Measurements from ENCODE around the gene HOXA9. TPM values are rescaled to one million over a fixed set of nuclear protein-coding genes. Genes with fewer than 3 reads are reported as not detected.

The HOXA9 gene
- total and polyA plus RNA-seq, 2 of the 8 experiments (the other 6 are each of a cell fraction or from before 2014, with no cell fraction given): not detected

GRCh38 chr7:27132214-27132613 is 33.1 kb downstream of the HOXA9 start:
- H2BK5ac ChIP-seq (ENCODE audit: low read depth, low read length): no peak overlapping the region
- FAIRE-seq: no peak
- no peak overlapping the region for H4K5ac ChIP-seq (ENCODE audit: insufficient read length, low read depth, low read length)
- H4K20me1 ChIP-seq (replicated peaks in 1 of 2; ENCODE audit: control insufficient read depth in 1 of 2, insufficient read depth in 2 of 2, low read length in 2 of 2): peaks cover 14 to 30% of the 10 kb centered on the region in 2 experiments
- no peak overlapping the region for H2AFZ ChIP-seq (ENCODE audit: low read length)
- H2BK20ac ChIP-seq (ENCODE audit: low read length): no peak overlapping the region
- CTCF ChIA-PET (ENCODE audit: partially characterized antibody): interaction anchor here (1.0 to 2.7 kb wide), 8 partner anchors 9 to 451 kb away, joined by 3 to 13 read pairs (median 4); partner anchors contain the start of gene HOXA5
- H4K91ac ChIP-seq (replicated peaks; ENCODE audit: insufficient read length, low read length): no peak overlapping the region
- POLR2A ChIA-PET (ENCODE audit: partially characterized antibody): no interaction called here
- H3K23me2 ChIP-seq (ENCODE audit: low read depth, low read length): peaks cover 4% of the 10 kb centered on the region; the same call in 1 of the 2 replicates
- no peak overlapping the region for H3K4me3 ChIP-seq (ENCODE audit: extremely low read depth in 1 of 4, insufficient read depth in 2 of 4, low read depth in 3 of 4, low read length in 4 of 4)
- H2BK12ac ChIP-seq (ENCODE audit: low read depth, low read length): no peak overlapping the region
- WGBS, 2 experiments (ENCODE audit: extremely low coverage in 1 of 2, insufficient coverage in 1 of 2, insufficient read length in 1 of 2, insufficient replicate concordance in 2 of 2, low coverage in 1 of 2, low lambda C conversion rate in 2 of 2, missing lambda C conversion rate in 1 of 2): 49% methylated on average over 2 of the region's 2 CpGs; no CpG with 5 or more reads in 1 of the 2 experiments
- H2BK15ac ChIP-seq (ENCODE audit: low read length): no peak overlapping the region
- H3K4me2 ChIP-seq (ENCODE audit: insufficient read depth in 1 of 2, low read depth in 2 of 2, low read length in 2 of 2): no peak overlapping the region
- H3K79me2 ChIP-seq (ENCODE audit: control insufficient read depth in 1 of 2, insufficient read depth in 2 of 2, low read length in 2 of 2): no peaks in the 10 kb centered on the region
- H3K9ac ChIP-seq (replicated peaks in 1 of 4; ENCODE audit: extremely low read depth in 1 of 4, low read depth in 3 of 4, low read length in 3 of 4): no peak overlapping the region
- peaks cover 0 to 4% of the 10 kb centered on the region in 2 experiments; a peak in 1 of 4 replicates for H3K9me3 ChIP-seq (ENCODE audit: insufficient read depth in 2 of 2, low read depth in 1 of 2, low read length in 1 of 2)
- no peak overlapping the region for H3K23ac ChIP-seq (ENCODE audit: insufficient read length)
- H3K27ac ChIP-seq (ENCODE audit: low read depth, low read length): no peak overlapping the region
- H3K4ac ChIP-seq (replicated peaks; ENCODE audit: insufficient read length, low read depth, low read length): no peak overlapping the region
- no peak for DNase-seq (ENCODE audit: low read depth in 1 of 2, low spot score in 2 of 2)
- H3K18ac ChIP-seq (ENCODE audit: extremely low read depth, low read length): no peak overlapping the region
- H3K36me3 ChIP-seq (ENCODE audit: control insufficient read depth in 2 of 4, insufficient read depth in 4 of 4, low read length in 3 of 4): peaks cover 0 to 16% (median 0%) of the 10 kb centered on the region in 4 experiments; a peak in 2 of 8 replicates
- H3K27me3 ChIP-seq (replicated peaks in 1 of 4; ENCODE audit: control insufficient read depth in 3 of 4, extremely low read depth in 1 of 4, insufficient read depth in 3 of 4, low read length in 3 of 4): peaks cover 97 to 100% (median 100%) of the 10 kb centered on the region in 4 experiments
- no peak overlapping the region for H2BK120ac ChIP-seq (replicated peaks; ENCODE audit: low read depth, low read length)
- no peak overlapping the region for H3K56ac ChIP-seq (replicated peaks; ENCODE audit: insufficient read length, low read depth, low read length)
- H4K8ac ChIP-seq (ENCODE audit: extremely low read depth, insufficient read depth, low read length): no peak overlapping the region
- H3K79me1 ChIP-seq (ENCODE audit: low read depth, low read length): no peaks in the 10 kb centered on the region
- no peak overlapping the region for H3K14ac ChIP-seq (ENCODE audit: insufficient read length)
- peaks cover 0 to 4% (median 2%) of the 10 kb centered on the region in 4 experiments; a peak in 4 of 7 replicates for H3K4me1 ChIP-seq (replicated peaks in 1 of 4; ENCODE audit: control insufficient read depth in 3 of 4, insufficient read depth in 4 of 4, low read length in 3 of 4)
- no peak overlapping the region for H2AK5ac ChIP-seq (ENCODE audit: low read depth, low read length)
- TF ChIP-seq SRF (IDR thresholded peaks at IDR 0.05; ENCODE audit: low read depth, low read length): no peak
- no peak for TF ChIP-seq ASH2L (IDR thresholded peaks at IDR 0.05; ENCODE audit: low read length)
- TF ChIP-seq JUN (IDR thresholded peaks at IDR 0.05; ENCODE audit: low read depth, low read length): no peak
- TF ChIP-seq RNF2 (IDR thresholded peaks at IDR 0.05; ENCODE audit: borderline replicate concordance, low read depth, low read length, missing control alignments, poor library complexity, severe bottlenecking): no peak
- TF ChIP-seq SP4 (IDR thresholded peaks at IDR 0.05; ENCODE audit: low read length): no peak
- no peak for TF ChIP-seq TCF12 (IDR thresholded peaks at IDR 0.05; ENCODE audit: low read depth, low read length)
- TF ChIP-seq CTBP2 (IDR thresholded peaks at IDR 0.05; ENCODE audit: borderline replicate concordance, insufficient read depth, insufficient read length, low read length): no peak
- TF ChIP-seq TBP (IDR thresholded peaks at IDR 0.05; ENCODE audit: low read depth, low read length): no peak
- TF ChIP-seq CEBPB (IDR thresholded peaks at IDR 0.05; ENCODE audit: low read depth, low read length): no peak
- TF ChIP-seq GTF2F1 (IDR thresholded peaks at IDR 0.05; ENCODE audit: borderline replicate concordance, low read depth, low read length): no peak
- TF ChIP-seq NANOG (IDR thresholded peaks at IDR 0.05; ENCODE audit: insufficient read depth, low read depth, low read length, poor library complexity, severe bottlenecking): no peak
- TF ChIP-seq EP300 (IDR thresholded peaks at IDR 0.05; ENCODE audit: borderline replicate concordance in 1 of 2, low read depth in 2 of 2, low read length in 2 of 2): no peak
- no peak for TF ChIP-seq TEAD4 (IDR thresholded peaks at IDR 0.05; ENCODE audit: low read depth, low read length)
- no peak for TF ChIP-seq CHD2 (IDR thresholded peaks at IDR 0.05; ENCODE audit: low read length)

Data from H1 (cell line).